ENCODE data around the gene PNMT.

PNMT gene

DNA sequence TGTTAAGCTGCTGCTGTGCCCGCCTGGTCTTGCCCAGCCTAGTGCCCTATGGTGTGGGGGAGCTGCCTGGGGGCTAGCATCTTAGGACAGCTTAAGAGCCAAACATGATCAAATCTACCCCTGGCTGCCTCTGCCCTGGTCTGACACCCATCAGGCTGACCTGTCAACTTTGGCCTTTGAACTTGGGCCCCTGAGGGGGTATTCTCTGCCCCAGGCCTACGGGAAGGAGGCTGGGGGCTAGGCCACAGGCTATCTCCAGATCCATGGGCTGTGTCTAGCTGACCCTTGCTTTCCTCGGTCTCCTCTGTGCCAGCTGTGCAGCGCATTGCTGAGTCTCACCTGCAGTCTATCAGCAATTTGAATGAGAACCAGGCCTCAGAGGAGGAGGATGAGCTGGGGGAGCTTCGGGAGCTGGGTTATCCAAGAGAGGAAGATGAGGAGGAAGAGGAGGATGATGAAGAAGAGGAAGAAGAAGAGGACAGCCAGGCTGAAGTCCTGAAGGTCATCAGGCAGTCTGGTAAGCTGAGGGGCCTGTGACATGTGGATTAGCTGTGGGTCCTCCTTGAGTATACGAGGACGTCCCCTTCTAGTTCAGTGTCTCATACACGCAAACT, 34.6 kb upstream of the PNMT start:
- DNase-seq (ENCODE audit: low read depth in 2 of 2), result no peak

GRCh38 chr17:39634384-39634871, 33.8 kb upstream of the PNMT start:
- DNase-seq (ENCODE audit: low read depth in 2 of 2), result no peak

- no peak for DNase-seq (ENCODE audit: low read depth in 2 of 2)
Measured at GRCh38 chr17:39635614-39636176, 32.6 kb upstream of the PNMT start.

DNA sequence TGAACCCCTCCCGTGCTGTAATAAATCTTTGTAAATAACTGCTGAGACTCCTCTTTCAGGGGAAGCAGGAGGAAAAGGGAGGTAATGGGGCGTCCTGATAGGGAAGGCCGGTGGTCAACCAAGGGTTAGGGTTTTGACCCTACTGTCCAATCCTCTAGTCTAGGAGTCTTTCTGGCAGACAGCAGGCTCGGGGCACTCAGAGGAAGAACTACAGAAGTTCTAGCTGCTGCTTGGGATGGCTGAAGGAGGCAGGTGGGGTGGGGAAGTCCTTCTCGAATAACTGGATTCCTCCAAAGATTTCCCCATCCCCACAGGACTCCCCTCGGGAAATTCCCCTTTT, 31.7 kb upstream of the PNMT start:
- DNase-seq (ENCODE audit: low read depth in 2 of 2), result no peak

- peak; percentile 90 for DNase-seq (ENCODE audit: low read depth in 2 of 2)
Measured at GRCh38 chr17:39636927-39637736, 31.1 kb upstream of the PNMT start, which contains the start of gene STARD3. STARD3 (plus strand) TSS chr17:39637144; CDS start chr17:39653532, 16,388 bp downstream.

DNA sequence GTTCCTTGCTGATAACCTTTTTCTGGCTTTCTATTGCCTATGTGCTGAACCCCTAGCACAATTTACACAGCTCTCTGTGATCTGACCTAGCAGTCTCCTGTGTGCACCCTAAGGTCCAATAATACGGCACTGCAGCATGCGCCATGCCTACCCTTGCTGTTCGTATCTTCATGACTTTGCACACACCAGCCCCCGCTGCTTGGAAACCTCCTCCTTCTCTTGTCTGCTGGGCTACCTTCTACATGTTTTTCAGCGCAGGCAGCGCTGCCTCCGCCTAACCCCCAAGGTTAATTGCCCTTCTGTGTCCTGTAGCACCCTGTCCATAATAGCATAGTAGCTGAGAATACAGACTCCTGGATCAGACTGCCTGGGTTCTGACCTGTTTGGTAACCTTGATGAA, 29.9 kb upstream of the PNMT start:
- DNase-seq (ENCODE audit: low read depth in 2 of 2), result no peak

GRCh38 chr17:39639043-39639442, 29.2 kb upstream of the PNMT start:
- no peak for DNase-seq (ENCODE audit: low read depth in 2 of 2)

DNA sequence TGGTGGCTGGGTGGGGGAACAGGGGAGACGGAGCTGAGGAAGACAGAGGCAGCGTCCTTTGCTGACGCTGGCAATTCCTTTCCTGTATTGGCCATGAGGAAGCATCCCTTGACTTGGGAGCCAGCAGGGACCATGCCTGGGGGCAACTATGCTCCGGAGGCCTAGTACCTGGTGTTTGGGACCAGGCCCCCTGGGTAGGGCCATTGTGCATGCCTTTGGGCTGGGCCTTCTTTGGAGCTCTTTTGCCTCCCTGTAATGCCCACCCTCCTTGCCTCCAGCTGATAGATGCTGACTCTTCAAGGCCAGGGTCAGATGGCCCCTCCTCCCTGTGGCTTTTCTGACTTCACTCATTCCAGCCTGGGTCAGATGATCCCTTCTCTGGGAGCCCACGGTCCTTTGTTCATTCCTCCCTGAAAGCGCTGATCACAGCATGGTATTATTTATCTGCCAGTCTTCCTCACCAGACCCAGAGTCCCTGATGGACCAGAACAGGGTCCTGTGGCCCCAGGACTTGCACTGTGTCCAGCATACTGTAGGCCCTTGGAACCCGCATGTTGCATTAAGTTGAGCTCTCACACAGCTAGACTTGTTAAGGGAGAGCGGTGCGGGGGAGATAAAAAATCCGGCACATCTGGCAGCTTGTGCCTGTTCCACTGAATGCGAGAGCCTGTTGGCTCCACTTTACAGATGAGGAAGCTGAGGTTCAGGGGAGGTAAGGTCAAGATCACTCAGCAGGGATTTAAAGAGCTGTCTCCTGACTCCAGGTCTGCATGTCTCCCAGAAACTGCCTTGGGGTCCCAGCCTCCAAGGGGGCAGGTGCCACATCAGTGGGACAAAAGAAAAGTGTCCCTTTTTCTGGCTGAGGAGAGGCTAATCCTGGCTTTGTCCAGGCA, 28.4 kb upstream of the PNMT start:
- DNase-seq (ENCODE audit: low read depth in 2 of 2), result no peak

GRCh38 chr17:39640591-39641031, 27.6 kb upstream of the PNMT start:
- DNase-seq (ENCODE audit: low read depth in 2 of 2), result no peak

DNA sequence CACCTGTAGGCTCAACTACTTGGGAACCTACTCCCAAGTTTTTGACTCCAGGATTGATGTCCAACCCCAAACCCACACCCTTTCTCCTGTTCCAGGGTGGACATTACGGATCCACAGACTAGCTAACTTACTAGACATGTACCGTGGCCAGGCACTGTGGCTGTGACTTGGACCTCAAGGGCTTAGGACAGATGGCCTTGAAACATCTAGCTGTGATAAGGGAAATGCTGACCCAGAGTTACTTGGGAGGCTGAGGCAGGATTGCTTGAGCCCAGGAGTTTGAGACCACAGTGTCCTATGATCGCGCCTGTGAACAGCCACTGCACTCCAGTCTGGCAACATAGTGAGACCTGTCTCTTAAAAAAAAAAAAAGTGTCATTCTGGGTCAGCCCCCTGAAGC, 27.2 kb upstream of the PNMT start:
- no peak for DNase-seq (ENCODE audit: low read depth in 2 of 2)

DNA sequence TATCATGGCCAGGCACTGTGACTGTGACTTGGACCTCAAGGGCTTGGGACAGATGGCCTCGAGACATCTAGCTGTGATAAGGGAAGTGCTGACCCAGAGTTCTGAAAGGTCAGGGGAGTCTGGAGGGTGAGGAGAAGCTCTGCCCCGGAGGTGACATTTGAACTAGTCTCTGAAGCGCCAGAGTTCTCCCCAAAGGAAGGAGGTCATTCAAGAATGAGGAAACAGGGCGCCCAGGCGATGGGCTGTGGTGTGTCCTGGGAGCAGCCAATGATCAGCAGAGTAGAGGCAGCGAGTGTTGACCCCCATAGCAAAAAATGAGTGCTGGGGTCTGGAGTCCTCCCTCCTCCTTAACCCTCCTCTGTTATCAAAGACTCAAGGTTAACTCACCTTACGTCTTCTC, 26.4 kb upstream of the PNMT start:
- no peak for DNase-seq (ENCODE audit: low read depth in 2 of 2)

GRCh38 chr17:39642291-39643074, 25.8 kb upstream of the PNMT start:
- DNase-seq (ENCODE audit: low read depth in 2 of 2), result no peak

GRCh38 chr17:39643271-39643670, 25.0 kb upstream of the PNMT start:
- no peak for DNase-seq (ENCODE audit: low read depth in 2 of 2)

DNA sequence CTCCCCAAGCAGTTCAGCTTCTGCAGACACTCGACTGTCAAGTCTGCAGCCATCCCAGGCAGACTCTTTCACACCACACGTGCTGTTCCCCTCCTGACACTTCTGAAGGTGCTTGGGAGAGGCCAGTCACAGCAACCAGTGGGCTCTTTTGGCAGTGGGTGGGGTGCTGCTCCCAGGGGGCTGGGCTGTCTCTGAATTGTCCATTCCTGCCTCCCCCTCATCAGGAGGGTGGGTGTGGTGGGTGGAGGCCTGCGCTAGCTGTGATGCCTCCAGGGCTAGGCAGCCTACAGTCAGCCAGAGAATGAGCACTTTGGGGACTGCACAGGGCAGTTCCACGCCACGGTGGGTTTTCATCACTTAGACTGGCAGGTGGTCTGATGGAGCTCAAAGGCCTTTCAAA, 21.0 kb upstream of the PNMT start:
- no peak for DNase-seq (ENCODE audit: low read depth in 2 of 2)

DNA sequence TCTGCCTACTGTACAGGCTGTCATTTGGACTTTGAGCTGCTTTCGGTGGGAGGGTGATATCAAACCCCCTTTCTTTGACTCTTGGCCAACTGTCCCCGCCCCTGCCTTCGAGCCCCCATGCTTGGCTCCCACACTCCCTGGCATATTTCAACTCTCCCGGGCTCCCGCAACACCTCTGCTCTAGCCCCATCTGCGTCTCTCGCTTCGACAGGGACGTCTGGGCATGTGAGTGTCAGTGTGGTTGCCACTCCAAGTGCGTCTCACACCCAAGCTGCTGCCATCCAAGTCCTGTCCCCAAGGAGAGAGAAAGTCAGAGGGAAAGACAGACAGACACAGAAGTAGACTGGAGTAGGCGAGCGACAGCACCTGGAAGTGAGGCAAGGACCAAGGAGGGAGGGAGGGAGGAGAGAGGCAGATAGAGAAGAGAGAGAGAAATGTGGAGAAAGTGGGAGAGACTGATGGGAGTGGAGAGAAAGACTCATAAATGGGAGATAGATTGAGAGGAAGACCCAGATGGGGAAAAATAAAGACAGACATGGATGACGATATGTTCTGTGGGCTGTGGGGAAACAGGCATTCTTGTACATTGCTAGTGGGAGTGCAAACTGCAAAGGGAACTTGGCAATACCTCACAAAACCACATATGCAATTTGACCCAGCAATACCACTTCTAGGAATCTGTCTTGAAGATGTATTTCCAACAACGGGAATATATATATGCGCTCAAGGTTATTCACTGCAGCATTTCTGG, 19.5 kb upstream of the PNMT start:
- no peak for DNase-seq (ENCODE audit: low read depth in 2 of 2)

DNA sequence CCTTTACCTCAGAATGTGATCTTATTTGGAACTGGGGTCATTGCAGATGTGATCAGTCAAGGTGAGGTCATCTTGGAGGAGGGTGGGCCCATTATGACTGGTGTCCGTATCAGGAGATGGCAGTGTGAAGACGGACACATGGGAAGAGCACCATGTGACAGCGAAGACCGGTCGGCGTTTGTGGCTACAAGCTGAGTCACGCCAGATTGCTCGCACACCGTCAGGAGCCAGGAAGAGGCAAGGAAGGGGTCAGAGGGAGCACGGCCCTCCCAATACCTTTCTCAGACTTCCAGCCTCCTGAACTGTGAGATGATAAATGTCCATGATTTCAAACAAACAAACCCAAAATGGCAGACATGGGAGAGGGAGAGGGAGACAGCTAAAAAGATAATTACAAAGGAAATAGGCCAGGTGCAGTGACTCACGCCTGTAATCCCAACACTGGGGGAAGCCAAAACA, 18.1 kb upstream of the PNMT start:
- no peak for DNase-seq (ENCODE audit: low read depth in 2 of 2)

GRCh38 chr17:39651923-39652586, 16.2 kb upstream of the PNMT start:
- DNase-seq (ENCODE audit: low read depth in 2 of 2), result no peak

- no peak for DNase-seq (ENCODE audit: low read depth in 2 of 2)
Measured at GRCh38 chr17:39652587-39653315, 15.5 kb upstream of the PNMT start.

GRCh38 chr17:39653316-39653661, 15.0 kb upstream of the PNMT start:
- no peak for DNase-seq (ENCODE audit: low read depth in 2 of 2)

Measured in stimulated activated CD8-positive, alpha-beta memory T cell treated with anti-CD3 and anti-CD28 coated beads, Interleukin-2, amount 100 ng/mL, for 48 hours (primary cell).